HepG2 (cell line): ENCODE results near the gene OGFR. TPM values are rescaled to one million over a fixed set of nuclear protein-coding genes. Genes with fewer than 3 reads are reported as not detected.
A peak's percentile ranks its signal among the peaks of the same experiment; 100 is the strongest.

Experiments used
- DNMT3B ChIP-seq: conservative IDR thresholded peaks from 2 replicates; pipeline ENCODE4 v1.6.1; 2016; ENCODE audit warnings: missing biosample characterization, control low read depth
- EP300 ChIP-seq, 3 experiments: sonication (generic) in 1 of 3; formaldehyde crosslinking in 1 of 3; IDR thresholded peaks; 2 replicates each; pipeline versions ENCODE4 v1.5.1 to v1.6.1; 2011 to 2020; ENCODE audit warnings: low read depth in 2 of 3, low read length in 2 of 3, borderline replicate concordance in 1 of 3, improper control_type of control experiment in 1 of 3, mild to moderate bottlenecking in 1 of 3, missing genetic modification reagents in 1 of 3, moderate library complexity in 1 of 3
- GLI4 ChIP-seq: sonication (generic); formaldehyde crosslinking; IDR thresholded peaks from 2 replicates; pipeline ENCODE4 v1.5.1; 2020; ENCODE audit warnings: missing genetic modification reagents, mild to moderate bottlenecking, moderate library complexity, borderline replicate concordance
- MAFG ChIP-seq: sonication (generic); formaldehyde crosslinking; IDR thresholded peaks from 2 replicates; pipeline ENCODE4 v1.5.1; 2020; ENCODE audit warnings: mild to moderate bottlenecking, missing genetic modification reagents
- MEF2D ChIP-seq: sonication (generic); formaldehyde crosslinking; IDR thresholded peaks from 2 replicates; pipeline ENCODE4 v1.5.1; 2020; ENCODE audit warnings: mild to moderate bottlenecking, missing genetic modification reagents
- NBN ChIP-seq: fragments of 450-650 bp; conservative IDR thresholded peaks from 2 replicates; pipeline ENCODE4 v1.6.1; 2017
- PLRG1 ChIP-seq: fragments of 450-650 bp; conservative IDR thresholded peaks from 2 replicates; pipeline ENCODE4 v1.6.1; 2016
- SALL2 ChIP-seq: sonication (generic); formaldehyde crosslinking; IDR thresholded peaks from 2 replicates; pipeline ENCODE4 v1.8.1; 2023; ENCODE audit warnings: mild to moderate bottlenecking, missing genetic modification reagents, inconsistent platforms
- SP2 ChIP-seq: sonication (generic); formaldehyde crosslinking; IDR thresholded peaks from 2 replicates; pipeline ENCODE4 v1.5.1; 2020; ENCODE audit warnings: mild to moderate bottlenecking, missing genetic modification reagents
- SRSF1 ChIP-seq: fragments of 200-400 bp; formaldehyde crosslinking; optimal IDR thresholded peaks from 2 replicates; pipeline ENCODE3; 2017; ENCODE audit warnings: mild to moderate bottlenecking, low read depth, low read length, moderate library complexity
- TCF12 ChIP-seq, 2 experiments: fragments of 450-650 bp in 1 of 2; sonication (generic) in 1 of 2; formaldehyde crosslinking in 1 of 2; IDR thresholded peaks; 2 replicates each; pipeline versions ENCODE4 v1.6.1 to v1.8.0; 2017 to 2022; ENCODE audit warnings: antibody characterized with exemption in 1 of 2, mild to moderate bottlenecking in 1 of 2, missing genetic modification reagents in 1 of 2, moderate library complexity in 1 of 2
- ZEB1 ChIP-seq: IDR thresholded peaks from 2 replicates; pipeline ENCODE4 v1.6.1; 2012; ENCODE audit warnings: mild to moderate bottlenecking, low read depth, inconsistent platforms; ENCODE audit not compliant: insufficient replicate concordance
- ZNF543 ChIP-seq: sonication (generic); formaldehyde crosslinking; IDR thresholded peaks from 2 replicates; pipeline ENCODE4 v1.4.0; 2020; ENCODE audit warnings: mild to moderate bottlenecking, missing genetic modification reagents
- polyA plus RNA-seq, 8 experiments: library from polyadenylated mRNA; depleted of rRNA in 3 of 8; stranded (reverse) in 7 of 8; unstranded in 1 of 8; fragments of >200 nt; fragmentation: Illumina TruSeq in 4 of 8; extraction: Trizol in 4 of 8; gene quantifications; 2 replicates each; pipeline versions ENCODE4 v1.2.1 to v1.2.3, GENCODE V29; 2011 to 2016; ENCODE audit warnings: low read depth in 4 of 8, missing spikeins in 1 of 8, mixed read lengths in 1 of 8; ENCODE audit not compliant: insufficient read depth in 1 of 8
- total RNA-seq, 5 experiments: library from RNA; depleted of rRNA; stranded (reverse); fragments of >200 nt; fragmentation: Illumina TruSeq; extraction: Trizol; gene quantifications; 2 replicates each; pipeline ENCODE4 v1.2.3, GENCODE V29; 2016; ENCODE audit warnings: low read depth in 1 of 5
- TF ChIP-seq, protein P1 (sequence below): sonication (generic); formaldehyde crosslinking; IDR thresholded peaks from 2 replicates; pipeline ENCODE4 v1.5.1; 2020; ENCODE audit warnings: mild to moderate bottlenecking, missing genetic modification reagents, borderline replicate concordance
- TF ChIP-seq, protein P2 (sequence below): sonication (generic); formaldehyde crosslinking; IDR thresholded peaks from 2 replicates; pipeline ENCODE4 v1.8.1; 2023; ENCODE audit warnings: mild to moderate bottlenecking, inconsistent platforms, moderate library complexity, missing genetic modification reagents, borderline replicate concordance
- TF ChIP-seq, protein P3 (sequence below): sonication (generic); formaldehyde crosslinking; IDR thresholded peaks from 2 replicates; pipeline ENCODE4 v1.5.0; 2020; ENCODE audit warnings: mild to moderate bottlenecking, missing genetic modification reagents
- TF ChIP-seq, protein P4 (sequence below): sonication (generic); formaldehyde crosslinking; IDR thresholded peaks from 2 replicates; pipeline ENCODE4 v1.4.0; 2020; ENCODE audit warnings: missing genetic modification reagents

Gene OGFR
- total and polyA plus RNA-seq, 2 of the 13 experiments (the other 11 are each of a cell fraction or from before 2014, with no cell fraction given) = 47.7 to 81.8 TPM

DNA sequence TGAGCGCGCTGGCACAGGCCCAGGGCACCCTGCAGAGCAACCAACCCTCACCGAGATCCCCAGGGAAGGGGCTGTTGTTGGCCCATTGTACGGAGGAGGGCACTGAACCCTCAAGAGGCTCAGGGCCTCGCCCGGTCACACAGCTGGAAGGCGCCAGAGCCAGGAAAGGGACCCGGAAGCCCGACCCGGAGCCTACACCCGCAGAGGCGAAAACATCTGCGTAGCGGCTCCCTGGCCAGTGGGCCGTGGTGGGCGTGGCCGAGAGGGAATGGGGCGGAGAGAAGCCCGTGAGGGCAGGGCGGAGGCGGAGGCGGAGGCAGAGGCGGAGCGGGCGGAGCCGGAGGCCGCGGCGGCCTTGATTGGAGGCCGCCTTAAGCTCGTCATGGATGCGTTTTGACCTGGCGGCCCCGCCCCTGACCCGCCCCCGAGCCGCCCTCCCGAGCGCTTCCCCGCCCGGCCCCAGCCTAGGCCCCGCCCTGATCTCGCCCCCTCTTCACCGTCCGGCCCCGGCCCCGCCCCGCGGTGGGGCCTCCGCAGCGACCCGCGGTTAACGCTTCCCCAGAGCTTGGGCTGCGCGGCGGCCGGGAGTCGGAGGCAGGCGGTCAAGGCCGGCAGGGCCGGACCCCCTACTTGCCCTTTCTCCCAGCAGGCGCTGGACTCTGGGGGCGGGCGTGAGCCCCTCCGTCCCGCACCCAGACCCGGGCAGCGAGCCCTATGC lies 10.5 kb upstream of the OGFR start (continued):
- TF ChIP-seq, protein P1, sequence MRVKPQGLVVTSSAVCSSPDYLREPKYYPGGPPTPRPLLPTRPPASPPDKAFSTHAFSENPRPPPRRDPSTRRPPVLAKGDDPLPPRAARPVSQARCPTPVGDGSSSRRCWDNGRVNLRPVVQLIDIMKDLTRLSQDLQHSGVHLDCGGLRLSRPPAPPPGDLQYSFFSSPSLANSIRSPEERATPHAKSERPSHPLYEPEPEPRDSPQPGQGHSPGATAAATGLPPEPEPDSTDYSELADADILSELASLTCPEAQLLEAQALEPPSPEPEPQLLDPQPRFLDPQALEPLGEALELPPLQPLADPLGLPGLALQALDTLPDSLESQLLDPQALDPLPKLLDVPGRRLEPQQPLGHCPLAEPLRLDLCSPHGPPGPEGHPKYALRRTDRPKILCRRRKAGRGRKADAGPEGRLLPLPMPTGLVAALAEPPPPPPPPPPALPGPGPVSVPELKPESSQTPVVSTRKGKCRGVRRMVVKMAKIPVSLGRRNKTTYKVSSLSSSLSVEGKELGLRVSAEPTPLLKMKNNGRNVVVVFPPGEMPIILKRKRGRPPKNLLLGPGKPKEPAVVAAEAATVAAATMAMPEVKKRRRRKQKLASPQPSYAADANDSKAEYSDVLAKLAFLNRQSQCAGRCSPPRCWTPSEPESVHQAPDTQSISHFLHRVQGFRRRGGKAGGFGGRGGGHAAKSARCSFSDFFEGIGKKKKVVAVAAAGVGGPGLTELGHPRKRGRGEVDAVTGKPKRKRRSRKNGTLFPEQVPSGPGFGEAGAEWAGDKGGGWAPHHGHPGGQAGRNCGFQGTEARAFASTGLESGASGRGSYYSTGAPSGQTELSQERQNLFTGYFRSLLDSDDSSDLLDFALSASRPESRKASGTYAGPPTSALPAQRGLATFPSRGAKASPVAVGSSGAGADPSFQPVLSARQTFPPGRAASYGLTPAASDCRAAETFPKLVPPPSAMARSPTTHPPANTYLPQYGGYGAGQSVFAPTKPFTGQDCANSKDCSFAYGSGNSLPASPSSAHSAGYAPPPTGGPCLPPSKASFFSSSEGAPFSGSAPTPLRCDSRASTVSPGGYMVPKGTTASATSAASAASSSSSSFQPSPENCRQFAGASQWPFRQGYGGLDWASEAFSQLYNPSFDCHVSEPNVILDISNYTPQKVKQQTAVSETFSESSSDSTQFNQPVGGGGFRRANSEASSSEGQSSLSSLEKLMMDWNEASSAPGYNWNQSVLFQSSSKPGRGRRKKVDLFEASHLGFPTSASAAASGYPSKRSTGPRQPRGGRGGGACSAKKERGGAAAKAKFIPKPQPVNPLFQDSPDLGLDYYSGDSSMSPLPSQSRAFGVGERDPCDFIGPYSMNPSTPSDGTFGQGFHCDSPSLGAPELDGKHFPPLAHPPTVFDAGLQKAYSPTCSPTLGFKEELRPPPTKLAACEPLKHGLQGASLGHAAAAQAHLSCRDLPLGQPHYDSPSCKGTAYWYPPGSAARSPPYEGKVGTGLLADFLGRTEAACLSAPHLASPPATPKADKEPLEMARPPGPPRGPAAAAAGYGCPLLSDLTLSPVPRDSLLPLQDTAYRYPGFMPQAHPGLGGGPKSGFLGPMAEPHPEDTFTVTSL (CRISPR knock-in tag) = no peak
- TF ChIP-seq SALL2 (CRISPR knock-in tag) (peak; percentile 18; the same call in 1 of the 2 replicates), GLI4 (no peak), DNMT3B (CRISPR knock-in tag) (0 out of 2 replicates have a peak, but pooled peaks have one; percentile 55), NBN (no peak), MEF2D (CRISPR knock-in tag) (peak; percentile 65), SRSF1 (no peak), EP300 (IDR thresholded peaks at IDR 0.05; ENCODE audit: low read depth in 2 of 2, low read length in 2 of 2) (no peak), EP300 (CRISPR knock-in tag; IDR thresholded peaks at IDR 0.05; ENCODE audit: borderline replicate concordance) (no peak; the same call in 1 of the 2 replicates), SP2 (no peak), PLRG1 (no peak), MAFG (CRISPR knock-in tag) (no peak), ZNF543 (peak; percentile 86), ZEB1 (no peak), TCF12 (IDR thresholded peaks at IDR 0.05) (no peak), TCF12 (CRISPR knock-in tag; IDR thresholded peaks at IDR 0.05) (peak; percentile 68; the same call in 1 of the 2 replicates)
- TF ChIP-seq, protein P2, sequence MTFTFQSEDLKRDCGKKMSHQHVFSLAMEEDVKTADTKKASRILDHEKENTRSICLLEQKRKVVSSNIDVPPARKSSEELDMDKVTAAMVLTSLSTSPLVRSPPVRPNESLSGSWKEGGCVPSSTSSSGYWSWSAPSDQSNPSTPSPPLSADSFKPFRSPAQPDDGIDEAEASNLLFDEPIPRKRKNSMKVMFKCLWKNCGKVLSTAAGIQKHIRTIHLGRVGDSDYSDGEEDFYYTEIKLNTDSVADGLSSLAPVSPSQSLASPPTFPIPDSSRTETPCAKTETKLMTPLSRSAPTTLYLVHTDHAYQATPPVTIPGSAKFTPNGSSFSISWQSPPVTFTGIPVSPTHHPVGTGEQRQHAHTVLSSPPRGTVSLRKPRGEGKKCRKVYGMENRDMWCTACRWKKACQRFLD (CRISPR knock-in tag) = no peak
- TF ChIP-seq, protein P3, sequence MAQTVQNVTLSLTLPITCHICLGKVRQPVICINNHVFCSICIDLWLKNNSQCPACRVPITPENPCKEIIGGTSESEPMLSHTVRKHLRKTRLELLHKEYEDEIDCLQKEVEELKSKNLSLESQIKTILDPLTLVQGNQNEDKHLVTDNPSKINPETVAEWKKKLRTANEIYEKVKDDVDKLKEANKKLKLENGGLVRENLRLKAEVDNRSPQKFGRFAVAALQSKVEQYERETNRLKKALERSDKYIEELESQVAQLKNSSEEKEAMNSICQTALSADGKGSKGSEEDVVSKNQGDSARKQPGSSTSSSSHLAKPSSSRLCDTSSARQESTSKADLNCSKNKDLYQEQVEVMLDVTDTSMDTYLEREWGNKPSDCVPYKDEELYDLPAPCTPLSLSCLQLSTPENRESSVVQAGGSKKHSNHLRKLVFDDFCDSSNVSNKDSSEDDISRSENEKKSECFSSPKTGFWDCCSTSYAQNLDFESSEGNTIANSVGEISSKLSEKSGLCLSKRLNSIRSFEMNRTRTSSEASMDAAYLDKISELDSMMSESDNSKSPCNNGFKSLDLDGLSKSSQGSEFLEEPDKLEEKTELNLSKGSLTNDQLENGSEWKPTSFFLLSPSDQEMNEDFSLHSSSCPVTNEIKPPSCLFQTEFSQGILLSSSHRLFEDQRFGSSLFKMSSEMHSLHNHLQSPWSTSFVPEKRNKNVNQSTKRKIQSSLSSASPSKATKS (CRISPR knock-in tag) = no peak
- TF ChIP-seq, protein P4, sequence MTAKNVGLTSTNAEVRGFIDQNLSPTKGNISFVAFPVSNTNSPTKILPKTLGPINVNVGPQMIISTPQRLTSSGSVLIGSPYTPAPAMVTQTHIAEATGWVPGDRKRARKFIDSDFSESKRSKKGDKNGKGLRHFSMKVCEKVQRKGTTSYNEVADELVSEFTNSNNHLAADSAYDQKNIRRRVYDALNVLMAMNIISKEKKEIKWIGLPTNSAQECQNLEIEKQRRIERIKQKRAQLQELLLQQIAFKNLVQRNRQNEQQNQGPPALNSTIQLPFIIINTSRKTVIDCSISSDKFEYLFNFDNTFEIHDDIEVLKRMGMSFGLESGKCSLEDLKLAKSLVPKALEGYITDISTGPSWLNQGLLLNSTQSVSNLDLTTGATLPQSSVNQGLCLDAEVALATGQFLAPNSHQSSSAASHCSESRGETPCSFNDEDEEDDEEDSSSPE (CRISPR knock-in tag) = peak; percentile 46; the same call in 1 of the 2 replicates
